ENCODE measurements around the gene CEP57.

- no peak for TF ChIP-seq EZH2 (IDR thresholded peaks at IDR 0.05)
- no peak for TF ChIP-seq POLR2AphosphoS5 (IDR thresholded peaks at IDR 0.05; ENCODE audit: borderline replicate concordance, low read depth, low read length)
- TF ChIP-seq FOXP2 (optimal IDR thresholded peaks at IDR 0.05; ENCODE audit: control extremely low read depth, extremely low read length, insufficient read depth): no peak
Measured at GRCh38 chr11:95821640-95822039, 31.3 kb downstream of the CEP57 start.

Data from SK-N-MC (cell line).